Adipose tissue (tissue), 3 donors: ENCODE results near the gene SELENON. TPM values are rescaled to one million over a fixed set of nuclear protein-coding genes. Genes with fewer than 3 reads are reported as not detected.
"Not testable (repeated sequence)": the region's sequence is repeated elsewhere in the genome, so short reads cannot be mapped to it uniquely, and the experiment has no call there.

Source experiments
- H3K27ac ChIP-seq: one replicate; pipeline ENCODE4 v1.5.1; 2013; ENCODE audit warnings: low read depth, low read length
- WGBS, 3 donors: extraction: QIAGEN DNeasy Blood & Tissue Kit; methylation state at CpG; one replicate each; pipeline ENCODE4 v1.1.7; 2013; 5-methylcytosine and 5-hydroxymethylcytosine counted together
- polyA plus RNA-seq, 3 donors: library from polyadenylated mRNA; stranded (reverse); fragments of 200-250 nt; gene quantifications; one replicate each; pipeline ENCODE4 v1.2.3, GENCODE V29; 2013
- donor health status: healthy with polysubstance abuse.
- donor health status: Bipolar disorder and iron deficiency.
- donor health status: healthy.

Gene SELENON
- polyA plus RNA-seq, 3 donors: 24.6 to 69.7 (median 63.8) TPM

DNA sequence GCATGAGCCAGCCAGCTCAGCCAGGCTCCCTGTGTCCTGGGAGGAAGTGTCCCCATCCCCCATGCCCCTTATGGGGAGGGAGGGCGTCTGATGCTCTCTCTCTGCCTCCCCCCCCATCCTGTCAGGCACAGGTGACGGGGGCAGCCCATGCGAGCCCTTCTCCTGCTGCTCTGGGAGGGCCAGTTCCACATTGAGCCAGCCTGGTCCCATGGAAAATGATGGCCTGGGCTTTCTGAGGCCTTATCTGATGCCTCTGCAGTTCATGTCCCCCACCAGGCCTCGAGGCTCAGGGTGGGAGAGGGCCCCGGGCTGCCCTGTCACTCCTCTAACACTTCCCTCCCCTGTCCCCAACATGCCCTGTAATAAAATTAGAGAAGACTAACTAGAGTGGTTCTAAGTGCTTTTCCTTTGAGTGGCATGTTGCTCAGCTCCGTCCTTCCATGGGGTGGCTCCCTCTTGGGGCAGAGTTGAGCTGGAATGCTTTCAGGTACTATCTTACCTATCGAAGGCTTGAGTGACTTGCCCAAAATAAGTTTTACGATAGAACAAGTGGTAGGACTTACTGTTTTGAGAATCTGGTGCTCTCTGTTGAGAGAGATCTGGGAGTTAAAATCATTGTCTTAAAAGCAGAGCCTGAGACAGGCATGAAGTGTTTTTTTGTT, 18.0 kb downstream of the SELENON start:
- 35 to 50% (median 47%) methylated on average over 8 of the region's 8 CpGs for WGBS, 3 donors

DNA sequence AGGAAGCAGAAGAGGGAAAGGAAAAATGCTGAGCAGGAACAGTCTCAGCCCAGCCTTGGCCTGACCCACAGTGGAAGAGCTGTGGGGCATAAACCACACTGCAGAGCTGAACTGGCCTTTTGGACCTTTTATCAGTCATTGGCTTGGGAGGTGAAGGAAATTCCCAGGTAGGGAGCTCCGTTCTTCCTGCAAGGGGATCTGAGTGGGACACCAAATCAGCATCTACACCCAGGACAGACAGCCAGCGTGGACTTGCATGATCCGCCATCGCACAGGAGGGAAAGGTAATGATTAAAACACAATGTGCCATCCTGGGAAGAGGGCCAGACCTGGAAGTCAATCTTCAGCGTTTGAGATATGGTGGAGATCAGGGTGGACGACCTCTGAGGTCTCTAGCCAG, 18.6 kb downstream of the SELENON start:
- WGBS, 3 donors: 34 to 69% (median 57%) methylated on average over 6 of the region's 6 CpGs
- H3K27ac ChIP-seq: no peak overlapping the region

More for the DNA sequence above, 18.0 kb downstream of the SELENON start:
- H3K27ac ChIP-seq: no peak overlapping the region

DNA sequence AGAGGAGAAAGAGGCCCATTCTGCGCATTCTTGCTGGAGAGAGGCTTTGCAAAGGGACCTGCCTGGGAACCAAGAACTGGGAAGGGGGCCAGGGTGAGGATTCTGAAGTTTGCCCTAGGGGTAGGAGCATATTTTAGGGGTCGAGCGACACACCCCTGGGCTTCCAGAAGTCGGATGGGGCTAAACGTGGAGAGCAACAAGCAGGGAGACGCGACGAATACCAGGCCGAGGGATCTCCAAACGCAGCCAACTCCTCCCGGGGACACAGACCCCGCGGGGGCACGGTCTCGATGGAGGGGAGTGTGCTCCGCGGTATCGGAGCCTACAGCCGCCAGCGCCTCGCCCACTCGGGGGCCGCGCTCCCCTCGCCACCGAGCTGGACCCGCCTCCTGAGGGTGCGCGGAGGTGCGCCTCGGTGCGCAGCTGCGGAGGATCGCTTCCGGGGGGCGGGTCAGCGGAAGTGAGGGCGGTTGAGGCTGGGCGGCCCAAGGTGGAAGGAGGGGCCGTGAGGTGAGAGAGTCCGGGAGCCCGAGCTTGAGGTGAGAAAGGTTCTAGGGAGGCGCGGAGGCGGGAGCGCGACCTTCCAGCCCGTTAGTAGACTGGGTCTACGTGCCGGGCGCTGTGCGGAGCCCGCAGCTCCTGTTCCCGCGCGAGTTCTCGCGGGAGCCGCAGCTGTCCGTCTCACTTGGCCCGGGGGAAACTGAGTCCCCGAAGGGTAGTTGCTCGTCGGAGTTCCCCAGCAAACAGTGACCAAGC, 19.7 kb downstream of the SELENON start, which contains the start of gene MTFR1L:
MTFR1L (plus strand) TSS at position 464 of the 756 bp plus-strand sequence. CDS start 3,151 bp downstream, outside the sequence.
- no peak within 1 kb of the TSS for H3K27ac ChIP-seq
- WGBS, 3 donors: 0 to 1% (median 0%) methylated on average over 37 to 64 of the region's 64 CpGs

DNA sequence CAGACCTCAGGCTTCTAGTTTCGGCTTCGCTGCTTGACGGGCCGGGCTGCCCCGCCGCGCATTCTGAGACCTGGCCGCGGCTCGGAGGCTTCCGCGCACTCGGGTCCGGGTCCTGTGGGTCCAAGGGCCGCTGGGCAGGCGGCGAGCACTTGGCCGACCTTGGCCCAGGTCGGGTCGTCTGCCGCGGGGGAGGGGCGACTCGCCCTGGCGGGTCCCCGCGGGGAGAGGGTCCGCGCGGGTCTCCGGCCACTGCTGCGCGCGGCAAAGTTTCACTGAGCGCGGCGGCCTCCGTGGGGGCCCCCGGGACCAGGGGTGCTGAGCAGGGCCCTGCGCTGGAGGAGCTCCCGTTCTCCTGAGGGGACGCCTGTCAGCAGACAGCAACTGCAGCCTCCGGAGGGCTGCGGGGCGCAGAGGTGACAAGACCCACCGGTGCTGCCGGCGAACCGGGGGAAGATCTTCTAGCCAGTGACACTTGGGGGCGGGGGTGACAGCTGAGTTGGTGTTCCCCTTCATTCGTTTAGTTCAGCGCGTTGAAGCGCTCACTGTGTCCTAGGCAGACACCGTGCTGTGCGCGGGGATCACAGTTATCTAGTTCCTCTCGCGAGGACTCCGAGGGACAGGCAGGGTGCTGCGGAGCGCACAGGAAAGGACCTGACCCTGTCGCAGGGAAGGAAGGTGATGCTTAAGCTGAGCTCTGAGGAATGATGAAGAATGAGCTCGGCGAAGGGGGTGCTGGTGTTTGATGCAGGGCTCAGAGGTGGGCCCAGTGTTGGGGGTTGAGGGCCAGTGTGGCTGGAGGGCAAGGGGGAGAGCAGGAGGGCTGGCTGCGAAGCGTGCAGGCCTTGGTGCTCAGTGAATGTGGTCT, 20.5 kb downstream of the SELENON start:
- H3K27ac ChIP-seq: no peak overlapping the region
- 1% methylated on average over 67 of the region's 67 CpGs for WGBS, 3 donors

DNA sequence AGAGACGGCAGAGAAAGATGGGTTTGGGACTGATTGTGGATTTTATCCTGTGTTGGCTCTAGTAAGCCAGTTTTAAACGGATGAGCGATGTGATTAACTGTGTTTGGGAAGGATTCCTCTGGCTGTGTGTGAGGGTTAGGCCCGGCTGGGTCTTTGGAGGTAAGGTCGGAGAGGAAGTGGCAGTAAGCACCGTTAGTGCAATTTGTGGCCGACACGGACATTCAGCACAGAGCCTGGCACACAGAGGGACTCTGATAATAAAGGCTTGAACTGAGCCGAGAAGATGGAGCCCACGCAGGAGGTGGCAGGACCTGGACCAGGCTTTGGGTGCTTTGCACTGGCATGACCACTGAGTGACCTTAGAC, 21.1 kb downstream of the SELENON start:
- no peak overlapping the region for H3K27ac ChIP-seq
- WGBS, 3 donors: 21 to 42% (median 27%) methylated on average over 10 of the region's 10 CpGs

DNA sequence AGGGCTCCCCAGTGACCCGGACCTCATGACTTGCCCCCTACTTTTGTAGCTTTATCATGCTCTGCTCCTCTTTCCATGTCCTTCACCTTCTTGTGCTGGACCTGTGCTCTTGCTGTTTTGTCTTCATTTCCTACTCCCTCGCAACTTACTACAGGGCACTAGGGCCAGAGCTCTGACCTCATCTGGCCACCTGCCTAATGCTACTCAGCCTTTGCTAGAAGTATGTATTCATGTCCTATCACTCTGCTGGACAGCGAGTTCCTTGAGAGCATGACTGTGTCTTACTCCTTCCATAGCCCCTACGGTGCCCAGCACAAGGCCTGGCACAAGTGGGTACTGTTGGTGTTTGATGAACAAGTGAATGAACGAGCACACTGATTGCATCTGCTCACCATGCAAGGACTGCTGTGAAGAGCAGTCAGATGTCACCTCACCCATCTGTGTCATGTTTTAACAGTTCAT, 21.7 kb downstream of the SELENON start:
- 50 to 68% (median 65%) methylated on average over 5 of the region's 5 CpGs for WGBS, 3 donors
- H3K27ac ChIP-seq: no peak overlapping the region

DNA sequence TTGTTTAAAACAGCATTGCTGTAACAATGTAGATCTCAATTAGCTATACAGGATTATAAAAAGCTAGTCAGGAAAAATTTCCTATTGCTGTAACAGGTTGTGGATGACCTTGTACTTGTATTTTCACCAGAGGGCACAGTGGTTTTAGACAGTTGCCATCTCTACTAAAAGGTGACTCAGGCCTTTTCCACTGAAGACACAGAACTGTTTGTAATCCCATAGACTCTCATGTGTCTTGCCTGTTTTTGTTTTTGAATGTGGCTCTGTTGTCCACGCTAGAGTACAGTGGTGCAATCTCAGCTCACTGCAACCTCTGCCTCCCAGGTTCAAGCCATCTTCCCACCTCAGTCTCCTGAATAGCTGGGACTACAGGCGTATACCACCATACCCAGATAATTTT, 25.6 kb downstream of the SELENON start:
- WGBS, 3 donors: 88 to 94% (median 91%) methylated on average over 2 of the region's 2 CpGs
- no peak overlapping the region for H3K27ac ChIP-seq

DNA sequence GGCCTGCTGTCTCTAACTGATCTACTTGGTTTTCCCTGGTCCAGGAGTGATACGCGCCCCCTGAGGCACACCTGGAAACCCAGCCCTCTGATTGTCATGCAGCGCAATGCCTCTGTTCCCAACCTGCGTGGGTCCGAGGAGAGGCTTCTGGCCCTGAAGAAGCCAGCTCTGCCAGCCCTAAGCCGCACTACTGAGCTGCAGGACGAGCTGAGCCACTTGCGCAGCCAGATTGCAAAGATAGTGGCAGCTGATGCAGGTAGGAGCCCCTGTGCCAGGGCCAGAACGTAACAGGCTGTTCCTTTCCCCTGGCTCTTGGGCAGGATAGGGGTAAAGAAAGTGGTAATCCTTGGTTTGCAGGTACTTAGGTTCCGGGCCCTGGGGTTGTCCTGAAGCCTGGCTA, 26.6 kb downstream of the SELENON start:
- WGBS, 3 donors: 94 to 97% (median 95%) methylated on average over 10 of the region's 10 CpGs
- no peak overlapping the region for H3K27ac ChIP-seq

DNA sequence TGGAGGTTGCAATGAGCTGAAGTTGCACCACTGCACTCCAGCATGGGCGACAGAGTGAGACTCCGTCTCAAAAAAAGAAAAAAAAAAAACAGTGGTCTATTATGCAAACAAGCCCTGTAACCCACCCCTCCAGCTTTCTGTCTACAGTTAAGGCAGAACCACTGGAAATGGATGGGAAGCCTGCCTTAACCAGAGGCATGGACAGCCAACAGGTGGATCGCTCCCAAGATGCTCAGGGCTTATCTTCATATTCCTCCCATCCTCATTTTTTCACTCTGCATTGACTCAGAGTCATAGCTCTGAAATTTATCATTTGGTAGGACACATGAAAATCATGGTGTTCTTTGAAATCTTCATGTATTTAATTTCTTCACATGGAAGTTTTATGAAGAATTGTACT, 28.5 kb downstream of the SELENON start:
- H3K27ac ChIP-seq: no peak overlapping the region
- 44 to 59% (median 55%) methylated on average over 2 to 3 of the region's 3 CpGs for WGBS, 3 donors

DNA sequence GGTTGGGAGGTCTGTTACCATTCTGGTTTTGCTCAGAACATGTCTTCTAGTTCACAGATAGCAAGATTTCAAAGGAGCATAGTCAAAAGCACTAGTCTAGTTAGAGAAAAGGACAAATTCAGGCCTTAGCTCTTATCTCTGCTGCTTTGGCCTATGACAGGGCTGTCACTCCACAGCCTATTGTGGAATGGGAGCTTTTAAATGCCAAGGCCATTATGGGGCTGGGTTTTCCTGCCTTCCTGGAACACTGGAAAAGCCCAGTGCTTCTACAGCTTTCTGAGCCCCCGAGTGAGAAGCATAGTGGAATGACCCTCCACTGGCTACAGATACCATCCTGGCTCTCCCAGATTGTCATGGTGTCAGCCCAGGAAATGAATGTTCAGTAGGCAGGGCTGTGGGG, 29.1 kb downstream of the SELENON start:
- no peak overlapping the region for H3K27ac ChIP-seq
- 52 to 91% (median 75%) methylated on average over 1 of the region's 1 CpG for WGBS, 3 donors

DNA sequence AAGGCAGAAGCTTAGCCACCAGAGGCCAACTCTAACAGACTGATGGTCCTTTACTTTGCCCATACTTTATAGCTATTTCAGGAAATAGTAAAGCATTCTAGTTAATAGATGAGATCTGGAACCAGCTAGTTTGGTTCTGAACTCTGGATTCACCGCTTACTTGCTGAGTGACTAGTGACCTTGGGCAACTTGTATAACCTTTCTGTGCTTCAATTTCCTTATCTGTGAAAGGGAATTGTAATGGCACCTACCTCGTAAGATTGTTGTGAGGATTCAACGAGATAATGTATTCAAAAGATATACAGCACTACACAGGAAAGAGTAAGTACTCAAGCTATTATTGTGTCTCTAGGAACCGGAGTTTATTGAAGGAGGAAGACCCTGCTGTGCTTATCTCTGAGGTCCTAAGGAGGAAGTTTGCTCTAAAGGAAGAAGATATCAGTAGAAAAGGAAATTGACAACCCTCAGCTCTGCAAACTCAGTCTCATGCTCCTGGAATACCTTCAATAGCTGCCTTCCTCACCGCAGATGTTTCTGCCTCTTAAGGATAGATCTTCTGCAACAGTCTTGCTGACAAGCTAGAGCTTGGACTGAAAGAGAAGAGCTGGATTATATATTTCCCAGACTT, 31.7 kb downstream of the SELENON start:
- 37 to 46% (median 44%) methylated on average over 5 of the region's 5 CpGs for WGBS, 3 donors
- no peak overlapping the region for H3K27ac ChIP-seq

DNA sequence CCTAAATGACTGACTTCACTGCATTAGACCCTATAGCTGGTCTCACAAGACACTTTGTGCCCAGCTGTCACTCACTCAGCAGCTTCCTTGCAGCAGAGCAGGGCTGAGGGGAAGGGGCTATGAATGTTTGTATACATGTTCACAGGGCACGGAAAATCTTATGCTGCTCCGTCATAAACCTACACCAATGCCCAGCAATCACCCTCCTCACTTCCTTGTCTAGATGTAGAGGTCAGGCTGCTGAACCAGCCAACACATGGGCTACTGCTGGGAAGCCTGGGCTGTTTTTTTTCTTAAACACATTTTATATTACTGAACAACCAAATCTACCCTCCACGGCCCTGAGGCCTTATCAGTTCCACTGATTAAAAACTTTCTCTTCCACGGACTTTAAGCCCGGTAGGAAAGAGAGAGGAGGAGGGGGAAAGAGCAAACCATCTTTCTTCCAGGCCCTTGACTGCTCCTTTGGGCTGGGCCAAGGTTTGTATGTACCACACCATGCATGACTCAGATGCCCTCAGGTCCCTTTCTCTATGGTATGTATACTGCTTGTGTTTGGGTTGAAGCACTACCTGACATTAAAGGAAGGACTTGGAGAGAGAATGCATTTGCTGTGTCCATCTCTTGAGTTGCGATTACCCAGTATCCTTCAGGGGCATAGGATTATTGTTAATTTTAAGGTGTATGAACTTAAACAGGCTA, 32.5 kb downstream of the SELENON start:
- no peak overlapping the region for H3K27ac ChIP-seq
- WGBS, 3 donors: 31 to 85% (median 84%) methylated on average over 6 of the region's 6 CpGs

DNA sequence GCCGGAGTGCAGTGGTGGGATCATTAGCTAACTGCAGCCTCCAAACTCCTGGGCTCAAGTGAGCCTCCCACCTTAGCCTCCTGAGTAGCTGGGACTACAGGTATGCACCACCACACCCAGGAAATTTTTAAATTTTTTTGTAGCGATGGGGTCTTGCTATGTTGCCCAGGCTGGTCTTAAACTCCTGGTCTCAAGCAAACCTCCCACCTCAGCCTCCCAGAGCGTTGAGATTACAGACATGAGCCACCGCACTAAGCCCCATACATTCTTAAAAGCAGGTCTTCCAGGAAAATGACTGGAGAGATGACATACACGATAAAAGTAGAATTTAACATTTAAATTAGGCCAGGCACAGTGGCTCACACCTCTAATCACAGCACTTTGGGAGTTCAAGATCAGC, 33.2 kb downstream of the SELENON start:
- WGBS, 3 donors: 93 to 96% (median 96%) methylated on average over 5 of the region's 5 CpGs
- no peak overlapping the region for H3K27ac ChIP-seq

DNA sequence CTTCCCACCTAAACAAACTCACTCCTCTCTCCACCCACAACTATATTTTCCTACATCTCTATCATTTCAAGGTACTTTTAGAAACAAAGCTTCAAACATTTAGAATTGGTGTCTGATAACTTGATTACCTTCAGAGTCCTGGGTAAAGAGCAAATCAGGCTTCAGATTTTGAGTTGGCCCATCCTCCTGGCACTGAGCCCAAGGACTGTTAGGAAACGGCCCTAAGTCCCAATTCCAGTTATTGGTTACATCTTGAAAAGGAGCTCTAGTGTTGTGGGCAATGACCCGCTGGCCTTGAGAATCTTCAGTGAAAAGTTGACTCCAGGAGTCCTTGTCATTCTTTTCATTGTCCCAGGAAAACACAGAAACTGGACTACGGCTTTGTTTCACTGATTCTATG, 34.9 kb downstream of the SELENON start:
- 59 to 68% (median 62%) methylated on average over 3 of the region's 3 CpGs for WGBS, 3 donors
- H3K27ac ChIP-seq: no peak overlapping the region

DNA sequence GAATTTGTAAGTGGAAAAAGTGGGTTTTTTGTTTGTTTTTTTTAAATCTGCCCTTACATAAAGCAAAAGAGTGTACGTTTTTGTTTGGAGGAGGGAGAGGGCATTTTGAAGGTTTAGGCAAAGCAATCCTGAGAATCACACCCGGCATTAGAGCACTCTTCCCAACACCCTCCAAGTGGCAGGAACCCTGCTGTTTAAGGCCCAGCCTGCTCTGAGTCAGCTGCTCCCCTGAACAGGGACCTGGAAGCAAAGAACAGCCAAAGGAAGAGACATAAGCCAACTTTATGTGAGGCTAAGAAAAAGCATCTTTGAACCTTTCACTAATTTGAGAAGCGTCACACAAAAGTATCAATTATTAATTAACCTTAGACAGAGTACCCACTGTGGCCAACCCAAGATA, 36.7 kb downstream of the SELENON start:
- H3K27ac ChIP-seq: no peak overlapping the region
- WGBS, 3 donors: 71 to 79% (median 74%) methylated on average over 3 of the region's 3 CpGs

DNA sequence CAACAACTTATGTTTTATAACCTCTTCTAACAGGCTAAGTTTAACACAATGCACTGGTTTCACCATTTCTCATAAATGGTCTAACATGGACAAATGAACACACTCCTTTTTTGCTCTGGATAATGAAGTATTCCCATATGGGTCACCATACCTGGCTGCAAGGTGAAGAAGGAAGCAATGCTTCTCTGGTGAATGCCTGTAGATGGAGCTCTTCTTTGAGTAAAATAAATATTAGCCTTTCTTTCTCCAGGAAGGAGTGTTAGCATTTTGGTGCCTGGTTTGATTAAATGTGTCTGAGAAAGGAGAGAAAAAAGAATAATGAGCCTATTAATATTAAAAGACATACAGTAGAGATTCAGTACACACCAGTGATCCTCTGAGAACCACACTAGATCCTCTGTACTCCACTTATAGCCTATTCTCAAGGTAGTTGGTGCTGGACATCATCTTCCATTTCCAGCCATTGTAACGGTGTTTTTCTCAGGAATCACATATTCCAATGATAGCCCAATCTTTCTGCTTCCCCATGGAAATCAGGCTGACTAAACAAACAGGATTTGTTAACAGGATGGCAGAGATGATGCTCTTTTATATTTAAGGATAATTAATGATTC, 37.4 kb downstream of the SELENON start:
- 67 to 80% (median 71%) methylated on average over 1 of the region's 1 CpG for WGBS, 3 donors
- H3K27ac ChIP-seq: no peak overlapping the region

DNA sequence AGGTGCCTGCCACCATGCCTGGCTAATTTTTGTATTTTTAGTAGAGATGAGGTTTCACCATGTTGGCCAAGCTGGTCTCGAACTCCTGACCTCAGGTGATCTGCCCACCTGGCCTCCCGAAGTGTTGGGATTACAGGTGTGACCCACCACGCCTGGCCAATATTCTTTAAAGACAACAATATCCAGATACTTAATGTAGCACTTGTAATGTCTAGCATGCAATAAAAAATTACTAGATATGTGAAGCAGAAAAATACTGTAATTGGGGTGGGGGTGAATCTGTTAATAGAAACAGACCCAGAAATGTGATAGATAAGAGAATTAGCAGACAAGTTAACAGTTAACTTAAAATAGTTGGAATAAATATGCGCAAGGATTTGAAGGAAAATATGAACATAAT, 39.8 kb downstream of the SELENON start:
- WGBS, 3 donors: 97 to 98% (median 97%) methylated on average over 4 of the region's 4 CpGs
- H3K27ac ChIP-seq: not testable (repeated sequence)

DNA sequence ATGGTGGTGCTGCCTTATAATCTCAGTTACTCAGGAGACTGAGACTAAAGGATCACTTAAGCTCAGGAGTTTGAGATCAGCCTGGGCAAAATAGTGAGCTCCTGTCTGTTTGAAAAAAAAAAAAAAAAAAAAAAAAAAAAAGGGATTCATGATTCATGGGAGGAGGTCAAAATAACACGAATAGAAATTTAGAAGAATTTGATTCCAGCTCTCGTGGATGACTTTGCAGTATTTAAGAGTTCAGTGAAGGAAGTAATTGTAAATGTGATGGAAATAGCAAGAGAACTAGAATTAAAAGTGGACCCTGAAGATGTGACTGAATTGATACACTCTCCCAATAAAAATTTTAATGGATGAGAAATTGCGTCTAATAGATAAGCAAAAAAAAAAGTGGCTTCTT, 43.5 kb downstream of the SELENON start:
- no peak overlapping the region for H3K27ac ChIP-seq
- 79 to 90% (median 79%) methylated on average over 3 of the region's 3 CpGs for WGBS, 3 donors
